Measurements from ENCODE around the gene NTSR1. TPM values are rescaled to one million over a fixed set of nuclear protein-coding genes. Genes with fewer than 3 reads are reported as not detected.

NTSR1 gene
- total and polyA plus RNA-seq, 7 donors, result 0.60 to 54.0 (median 8.8) TPM; not detected in 1

DNA sequence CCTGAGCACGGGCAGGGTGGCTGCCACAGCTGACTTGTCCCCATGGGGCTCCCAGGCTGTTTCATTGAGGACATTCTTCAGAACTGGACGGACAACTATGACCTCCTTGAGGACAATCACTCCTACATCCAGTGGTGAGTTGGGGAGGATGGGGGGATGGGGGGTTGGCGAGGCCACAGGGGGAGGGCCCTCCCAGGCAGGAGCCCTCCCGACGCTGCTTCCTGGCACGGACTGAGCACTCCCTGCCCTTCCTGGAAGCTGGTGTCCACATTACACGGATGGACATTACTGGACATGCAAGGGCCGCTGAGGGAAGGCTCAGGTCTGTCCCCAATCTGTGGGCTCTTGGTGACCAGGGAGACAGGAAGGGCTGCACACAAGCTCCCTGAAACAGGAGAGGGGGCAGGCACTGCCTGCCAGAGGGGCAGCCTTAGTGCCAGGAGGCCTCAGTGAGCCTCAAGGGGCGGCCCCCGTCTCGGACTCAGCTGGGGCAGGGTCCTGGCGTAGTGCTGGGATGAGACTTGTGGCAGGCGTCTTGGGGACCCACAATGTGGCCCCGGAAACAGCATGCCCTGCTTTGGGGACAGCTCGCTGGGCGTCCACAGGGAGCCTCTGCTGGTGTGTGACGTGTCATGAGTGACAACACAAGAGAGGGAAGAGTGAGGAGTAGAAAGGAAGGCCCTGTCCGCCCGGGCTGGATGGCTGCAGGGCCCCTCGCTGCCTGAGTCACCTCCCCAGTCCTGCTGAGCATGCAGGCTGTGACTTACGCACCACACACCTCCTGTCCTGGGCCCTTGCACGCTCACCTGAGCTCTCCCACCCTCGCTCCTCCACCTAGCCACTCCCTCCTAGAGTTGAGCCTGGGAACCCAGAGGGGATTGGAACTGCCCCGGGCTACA lies 101.1 kb downstream of the NTSR1 start:
- H3K9me3 ChIP-seq, result no peaks in the 10 kb centered on the region
- peaks cover 0 to 30% (median 29%) of the 10 kb centered on the region in 4 donors for H3K4me1 ChIP-seq
- WGBS, 2 donors, result 95 to 96% methylated on average over 24 of the region's 24 CpGs
- no peak overlapping the region for H3K27ac ChIP-seq
- peaks cover 38 to 70% (median 50%) of the 10 kb centered on the region in 4 donors for H3K36me3 ChIP-seq
- TF ChIP-seq POLR2A (IDR thresholded peaks at IDR 0.05), result no peak
- TF ChIP-seq POLR2AphosphoS5 (IDR thresholded peaks at IDR 0.05), result no peak
- TF ChIP-seq, protein P1, sequence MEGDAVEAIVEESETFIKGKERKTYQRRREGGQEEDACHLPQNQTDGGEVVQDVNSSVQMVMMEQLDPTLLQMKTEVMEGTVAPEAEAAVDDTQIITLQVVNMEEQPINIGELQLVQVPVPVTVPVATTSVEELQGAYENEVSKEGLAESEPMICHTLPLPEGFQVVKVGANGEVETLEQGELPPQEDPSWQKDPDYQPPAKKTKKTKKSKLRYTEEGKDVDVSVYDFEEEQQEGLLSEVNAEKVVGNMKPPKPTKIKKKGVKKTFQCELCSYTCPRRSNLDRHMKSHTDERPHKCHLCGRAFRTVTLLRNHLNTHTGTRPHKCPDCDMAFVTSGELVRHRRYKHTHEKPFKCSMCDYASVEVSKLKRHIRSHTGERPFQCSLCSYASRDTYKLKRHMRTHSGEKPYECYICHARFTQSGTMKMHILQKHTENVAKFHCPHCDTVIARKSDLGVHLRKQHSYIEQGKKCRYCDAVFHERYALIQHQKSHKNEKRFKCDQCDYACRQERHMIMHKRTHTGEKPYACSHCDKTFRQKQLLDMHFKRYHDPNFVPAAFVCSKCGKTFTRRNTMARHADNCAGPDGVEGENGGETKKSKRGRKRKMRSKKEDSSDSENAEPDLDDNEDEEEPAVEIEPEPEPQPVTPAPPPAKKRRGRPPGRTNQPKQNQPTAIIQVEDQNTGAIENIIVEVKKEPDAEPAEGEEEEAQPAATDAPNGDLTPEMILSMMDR (IDR thresholded peaks at IDR 0.05), result no peak
- TF ChIP-seq EP300 (IDR thresholded peaks at IDR 0.05), result no peak
- H3K27me3 ChIP-seq, result peaks cover 3 to 9% (median 5%) of the 10 kb centered on the region in 3 donors
- intact Hi-C loops (cut with DNase I), result no loop called here
- no peak overlapping the region for H3K4me3 ChIP-seq
- DNase-seq, result no peak

DNA sequence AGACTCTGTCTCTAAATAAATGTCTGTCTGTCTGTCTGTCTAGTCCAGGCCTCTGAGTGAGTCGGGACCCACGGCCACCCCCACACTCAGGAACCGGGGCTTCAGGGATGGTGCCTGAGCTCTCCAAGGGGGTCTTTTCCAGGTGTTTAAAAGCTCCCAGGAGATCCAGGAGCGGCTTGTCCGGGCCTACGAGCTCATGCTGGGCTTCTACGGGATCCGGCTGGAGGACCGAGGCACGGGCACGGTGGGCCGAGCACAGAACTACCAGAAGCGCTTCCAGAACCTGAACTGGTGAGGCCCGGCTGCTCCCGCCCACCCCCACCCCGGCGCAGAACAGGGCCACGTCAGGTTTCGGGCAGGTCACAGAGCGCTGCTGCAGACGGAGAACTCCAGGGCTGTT lies 102.7 kb downstream of the NTSR1 start:
- TF ChIP-seq EP300 (IDR thresholded peaks at IDR 0.05) (no peak), POLR2A (IDR thresholded peaks at IDR 0.05) (no peak), POLR2AphosphoS5 (IDR thresholded peaks at IDR 0.05) (no peak)
- TF ChIP-seq, protein P1 (IDR thresholded peaks at IDR 0.05), result no peak
- intact Hi-C loops (cut with DNase I), result no loop called here
- 96% methylated on average over 21 of the region's 21 CpGs for WGBS, 2 donors
- Histone ChIP-seq H3K4me1 (peaks cover 0 to 37% (median 36%) of the 10 kb centered on the region in 4 donors), H3K36me3 (peaks cover 38 to 70% (median 50%) of the 10 kb centered on the region in 4 donors), H3K27me3 (peaks cover 18 to 25% (median 19%) of the 10 kb centered on the region in 3 donors), H3K4me3 (no peak overlapping the region), H3K9me3 (no peaks in the 10 kb centered on the region), H3K27ac (no peak overlapping the region)
- no peak for DNase-seq

DNA sequence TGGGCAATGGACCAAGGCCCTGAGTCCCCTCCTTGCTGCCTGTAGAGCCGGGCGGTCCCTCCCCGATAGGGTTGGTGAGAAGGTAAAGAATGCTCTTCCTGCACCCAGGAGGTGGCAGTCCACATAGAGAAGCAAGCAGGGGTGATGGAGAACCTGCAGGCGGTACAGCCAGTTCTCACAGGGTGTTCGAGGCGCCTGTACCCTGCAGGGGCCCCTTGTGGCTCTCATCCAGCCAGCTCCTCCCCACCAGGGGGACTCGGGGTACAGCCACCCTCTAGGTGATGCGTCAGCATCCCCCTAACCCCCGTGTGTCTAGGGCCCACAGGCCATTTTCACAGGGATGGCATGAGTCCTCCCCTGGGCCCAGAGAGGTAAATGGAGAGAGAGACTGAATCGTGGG lies 103.1 kb downstream of the NTSR1 start:
- H3K27me3 ChIP-seq, result peaks cover 22 to 29% (median 23%) of the 10 kb centered on the region in 3 donors
- H3K4me1 ChIP-seq, result peaks cover 0 to 37% (median 36%) of the 10 kb centered on the region in 4 donors
- no peaks in the 10 kb centered on the region for H3K9me3 ChIP-seq
- peaks cover 38 to 70% (median 49%) of the 10 kb centered on the region in 4 donors for H3K36me3 ChIP-seq
- no peak for TF ChIP-seq EP300 (IDR thresholded peaks at IDR 0.05)
- DNase-seq, result no peak
- 86 to 91% methylated on average over 10 of the region's 10 CpGs for WGBS, 2 donors
- intact Hi-C loops (cut with DNase I), result no loop called here
- H3K27ac ChIP-seq, result no peak overlapping the region
- H3K4me3 ChIP-seq, result no peak overlapping the region

Other genes with a start within 250 kb of the NTSR1 start
- gene GATA5, start 232.8 kb upstream of the NTSR1 start, total RNA-seq, result under 1 TPM in 1 of 4 donors, not detected in 3; 0.36 TPM
- gene GATA5, start 232.8 kb upstream of the NTSR1 start, polyA plus RNA-seq, result under 1 TPM in 1 of 3 donors, not detected in 2; 0.03 TPM
- 10 to 100 TPM in 1 of 4 donors, 1 to 10 TPM in 3; 5.1 to 13.2 (median 6.6) TPM for gene SLCO4A1, start 66.3 kb upstream of the NTSR1 start, total RNA-seq
- 10 to 100 TPM in 1 of 3 donors, 1 to 10 TPM in 2; 3.6 to 26.3 (median 4.2) TPM for gene SLCO4A1, start 66.3 kb upstream of the NTSR1 start, polyA plus RNA-seq
- gene MRGBP, start 87.6 kb downstream of the NTSR1 start, total RNA-seq, result 10 to 100 TPM in 3 of 4 donors, 1 to 10 TPM in 1; 7.1 to 16.0 (median 12.4) TPM
- gene MRGBP, start 87.6 kb downstream of the NTSR1 start, polyA plus RNA-seq, result 10 to 100 TPM in 2 of 3 donors, 1 to 10 TPM in 1; 8.1 to 11.2 (median 10.2) TPM
- gene OGFR, start 96.0 kb downstream of the NTSR1 start, total RNA-seq, result 10 to 100 TPM; 44.7 to 61.5 (median 48.6) TPM
- gene OGFR, start 96.0 kb downstream of the NTSR1 start, polyA plus RNA-seq, result 10 to 100 TPM; 22.2 to 64.8 (median 43.7) TPM
- 10 to 100 TPM in 2 of 4 donors, 1 to 10 TPM in 2; 3.5 to 20.8 (median 10.8) TPM for gene COL9A3, start 108.2 kb downstream of the NTSR1 start, total RNA-seq
- gene COL9A3, start 108.2 kb downstream of the NTSR1 start, polyA plus RNA-seq, result 1 to 10 TPM; 1.8 to 5.8 (median 4.4) TPM
- 10 to 100 TPM in 2 of 4 donors, 1 to 10 TPM in 2; 8.1 to 16.9 (median 12.1) TPM for gene TCFL5, start 153.0 kb downstream of the NTSR1 start, total RNA-seq
- 1 to 10 TPM; 2.3 to 7.8 (median 3.8) TPM for gene TCFL5, start 153.0 kb downstream of the NTSR1 start, polyA plus RNA-seq
- 10 to 100 TPM; 48.7 to 70.6 (median 56.5) TPM for gene DIDO1, start 217.7 kb downstream of the NTSR1 start, total RNA-seq
- gene DIDO1, start 217.7 kb downstream of the NTSR1 start, polyA plus RNA-seq, result 10 to 100 TPM; 10.4 to 31.1 (median 13.8) TPM
- gene GID8, start 229.3 kb downstream of the NTSR1 start, total RNA-seq, result 10 to 100 TPM; 25.9 to 36.5 (median 34.5) TPM
- 10 to 100 TPM; 17.4 to 20.6 (median 18.3) TPM for gene GID8, start 229.3 kb downstream of the NTSR1 start, polyA plus RNA-seq
- 1 to 10 TPM; 2.5 to 7.2 (median 3.3) TPM for gene SLC17A9, start 243.9 kb downstream of the NTSR1 start, total RNA-seq
- 10 to 100 TPM in 1 of 3 donors, 1 to 10 TPM in 1, under 1 TPM in 1; 0.60 to 15.4 (median 2.3) TPM for gene SLC17A9, start 243.9 kb downstream of the NTSR1 start, polyA plus RNA-seq

All from sigmoid colon (tissue), 7 donors.